GM12872 (cell line): ENCODE measurements around the gene SMARCB1.

Source experiments
- TF ChIP-seq, protein P1 (sequence below): IDR thresholded peaks from 3 replicates; pipeline ENCODE4 v1.5.1; 2011; ENCODE audit warnings: low read depth, mild to moderate bottlenecking, low read length, moderate library complexity; ENCODE audit not compliant: insufficient read depth

Gene SMARCB1

DNA sequence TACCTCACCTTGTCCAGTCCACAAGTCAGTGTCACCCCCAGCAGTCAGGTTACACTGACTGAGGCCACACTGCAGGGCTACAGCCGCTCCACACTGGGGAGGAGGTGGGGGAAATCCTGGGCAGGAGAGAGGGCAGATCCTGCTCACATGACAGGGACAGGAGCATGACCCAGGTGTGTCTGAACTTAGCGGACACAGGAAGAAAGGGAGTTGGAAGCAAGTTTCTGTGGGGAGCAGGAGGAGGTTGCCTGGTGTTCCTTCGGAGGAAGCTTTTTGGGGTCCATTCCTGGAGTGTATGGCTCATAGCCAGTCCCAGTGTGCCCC is 8.2 kb upstream of the SMARCB1 start:
- TF ChIP-seq, protein P1, sequence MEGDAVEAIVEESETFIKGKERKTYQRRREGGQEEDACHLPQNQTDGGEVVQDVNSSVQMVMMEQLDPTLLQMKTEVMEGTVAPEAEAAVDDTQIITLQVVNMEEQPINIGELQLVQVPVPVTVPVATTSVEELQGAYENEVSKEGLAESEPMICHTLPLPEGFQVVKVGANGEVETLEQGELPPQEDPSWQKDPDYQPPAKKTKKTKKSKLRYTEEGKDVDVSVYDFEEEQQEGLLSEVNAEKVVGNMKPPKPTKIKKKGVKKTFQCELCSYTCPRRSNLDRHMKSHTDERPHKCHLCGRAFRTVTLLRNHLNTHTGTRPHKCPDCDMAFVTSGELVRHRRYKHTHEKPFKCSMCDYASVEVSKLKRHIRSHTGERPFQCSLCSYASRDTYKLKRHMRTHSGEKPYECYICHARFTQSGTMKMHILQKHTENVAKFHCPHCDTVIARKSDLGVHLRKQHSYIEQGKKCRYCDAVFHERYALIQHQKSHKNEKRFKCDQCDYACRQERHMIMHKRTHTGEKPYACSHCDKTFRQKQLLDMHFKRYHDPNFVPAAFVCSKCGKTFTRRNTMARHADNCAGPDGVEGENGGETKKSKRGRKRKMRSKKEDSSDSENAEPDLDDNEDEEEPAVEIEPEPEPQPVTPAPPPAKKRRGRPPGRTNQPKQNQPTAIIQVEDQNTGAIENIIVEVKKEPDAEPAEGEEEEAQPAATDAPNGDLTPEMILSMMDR: no peak

DNA sequence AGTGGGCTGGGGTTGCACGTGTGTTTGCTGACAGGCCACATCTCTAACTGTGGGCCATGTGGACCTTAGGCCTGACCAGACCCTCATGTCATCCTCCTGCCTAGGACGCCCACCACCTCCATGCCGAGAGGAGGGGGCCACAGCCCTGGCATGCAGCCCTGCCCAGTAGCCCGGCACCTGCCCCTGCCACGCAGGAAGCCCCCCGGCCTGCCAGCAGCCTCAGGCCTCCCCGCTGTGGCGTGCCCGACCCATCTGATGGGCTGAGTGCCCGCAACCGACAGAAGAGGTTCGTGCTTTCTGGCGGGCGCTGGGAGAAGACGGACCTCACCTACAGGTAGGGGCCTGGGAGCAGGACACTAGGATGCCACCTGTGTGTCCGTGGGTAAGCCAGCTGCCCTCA is 7.7 kb upstream of the SMARCB1 start:
- TF ChIP-seq, protein P1: no peak

DNA sequence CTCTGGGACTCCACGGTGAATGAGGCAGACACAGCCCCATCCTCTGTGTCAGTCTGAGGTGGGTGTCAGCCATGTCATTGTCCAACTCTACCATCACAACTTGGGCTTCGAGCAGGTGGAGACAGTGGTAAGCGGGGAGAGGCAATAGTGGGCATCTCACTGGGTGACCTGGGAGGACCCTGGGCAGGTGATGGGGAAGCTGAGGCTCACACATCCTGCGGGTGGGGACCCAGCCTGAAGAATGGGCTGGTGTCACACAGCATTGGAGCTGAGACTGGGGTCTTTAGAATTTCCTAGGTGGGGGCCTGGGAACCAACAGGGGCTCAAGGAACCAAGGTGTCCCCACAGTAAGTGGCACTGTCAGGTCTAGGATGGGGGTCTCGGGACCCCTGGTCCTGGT is 7.0 kb upstream of the SMARCB1 start:
- TF ChIP-seq, protein P1: no peak

DNA sequence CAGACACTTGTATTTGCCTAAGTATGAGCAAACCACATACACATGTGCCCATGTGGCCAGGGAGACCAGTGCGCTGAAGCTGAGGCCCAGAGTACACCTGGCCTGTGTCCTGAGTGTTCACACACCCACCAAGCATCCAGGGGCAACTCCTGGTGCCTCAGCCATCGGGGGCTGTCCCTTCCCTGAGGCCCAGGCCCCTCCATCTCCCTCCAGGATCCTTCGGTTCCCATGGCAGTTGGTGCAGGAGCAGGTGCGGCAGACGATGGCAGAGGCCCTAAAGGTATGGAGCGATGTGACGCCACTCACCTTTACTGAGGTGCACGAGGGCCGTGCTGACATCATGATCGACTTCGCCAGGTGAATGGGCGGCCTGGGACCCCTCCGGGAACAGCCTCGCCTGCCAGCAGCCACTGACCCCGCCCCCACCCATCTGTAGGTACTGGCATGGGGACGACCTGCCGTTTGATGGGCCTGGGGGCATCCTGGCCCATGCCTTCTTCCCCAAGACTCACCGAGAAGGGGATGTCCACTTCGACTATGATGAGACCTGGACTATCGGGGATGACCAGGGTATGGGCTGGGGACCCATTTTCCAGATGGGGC is 6.5 kb upstream of the SMARCB1 start:
- TF ChIP-seq, protein P1: no peak

DNA sequence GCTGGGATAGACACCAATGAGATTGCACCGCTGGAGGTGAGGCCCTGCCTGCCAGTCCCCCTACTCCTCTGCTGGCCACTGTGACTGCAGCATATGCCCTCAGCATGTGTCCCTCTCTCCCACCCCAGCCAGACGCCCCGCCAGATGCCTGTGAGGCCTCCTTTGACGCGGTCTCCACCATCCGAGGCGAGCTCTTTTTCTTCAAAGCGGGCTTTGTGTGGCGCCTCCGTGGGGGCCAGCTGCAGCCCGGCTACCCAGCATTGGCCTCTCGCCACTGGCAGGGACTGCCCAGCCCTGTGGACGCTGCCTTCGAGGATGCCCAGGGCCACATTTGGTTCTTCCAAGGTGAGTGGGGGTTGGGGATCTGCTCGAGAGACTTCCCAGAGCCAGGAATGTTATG is 5.7 kb upstream of the SMARCB1 start:
- TF ChIP-seq, protein P1: no peak

DNA sequence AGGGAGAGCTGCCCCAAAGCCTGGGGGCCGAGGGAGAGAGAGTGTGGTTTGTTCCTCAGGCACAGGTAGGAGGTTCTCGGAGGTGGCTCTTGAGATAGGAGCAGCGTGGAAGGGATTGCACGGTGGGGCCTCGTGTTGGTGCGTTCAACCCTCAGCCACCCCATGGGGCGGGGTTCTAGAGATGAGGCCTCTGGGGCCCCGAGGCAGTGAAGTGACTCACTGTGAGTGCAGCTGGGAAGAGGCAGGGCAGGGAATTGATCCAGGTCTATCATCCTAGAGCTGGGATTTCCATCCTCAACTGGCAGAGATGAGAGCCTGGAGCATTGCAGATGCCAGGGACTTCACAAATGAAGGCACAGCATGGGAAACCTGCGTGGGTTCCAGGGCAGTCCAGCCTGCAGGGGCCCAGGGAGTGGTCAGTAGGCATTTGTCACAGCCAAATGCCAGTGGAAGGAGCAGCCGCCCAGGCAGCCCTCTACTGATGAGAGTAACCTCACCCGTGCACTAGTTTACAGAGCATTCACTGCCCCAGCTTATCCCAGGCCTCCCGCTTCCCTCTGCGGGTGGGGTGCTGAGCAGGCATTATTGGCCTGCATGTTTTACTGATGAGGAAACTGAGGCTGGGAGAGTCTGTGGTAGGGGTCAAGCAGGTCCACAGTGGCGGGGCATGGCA is 5.1 kb upstream of the SMARCB1 start:
- TF ChIP-seq, protein P1: no peak

DNA sequence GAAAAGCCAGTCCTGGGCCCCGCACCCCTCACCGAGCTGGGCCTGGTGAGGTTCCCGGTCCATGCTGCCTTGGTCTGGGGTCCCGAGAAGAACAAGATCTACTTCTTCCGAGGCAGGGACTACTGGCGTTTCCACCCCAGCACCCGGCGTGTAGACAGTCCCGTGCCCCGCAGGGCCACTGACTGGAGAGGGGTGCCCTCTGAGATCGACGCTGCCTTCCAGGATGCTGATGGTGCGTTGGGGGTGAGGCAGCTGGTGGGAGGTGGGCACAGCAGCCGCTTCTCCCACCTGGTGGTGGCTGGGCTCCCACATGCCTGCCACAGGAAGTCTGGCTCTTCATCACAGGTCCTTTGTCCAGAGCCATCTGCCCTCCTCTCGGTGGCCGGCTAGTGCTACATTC is 4.5 kb upstream of the SMARCB1 start:
- TF ChIP-seq, protein P1: no peak
